DMS 273 (cell line): ENCODE data around the gene EAPP.
A peak's percentile ranks its signal among the peaks of the same experiment; 100 is the strongest.
"Not testable (repeated sequence)": the region's sequence is repeated elsewhere in the genome, so short reads cannot be mapped to it uniquely, and the experiment has no call there.

Experiments used
- DNase-seq: peaks from one replicate; lab custom pipeline; 2025; ENCODE audit not compliant: unreplicated experiment; lab: John Stamatoyannopoulos, UW

The EAPP gene

GRCh38 chr14:34539407-34540180 is at the start of gene EAPP:
Gene EAPP (minus strand): TSS chr14:34539701. CDS start chr14:34539628, 73 bp downstream.
- no peak for DNase-seq

- DNase-seq = peak; percentile 4
Observed at GRCh38 chr14:34583525-34583924, 44.0 kb upstream of the EAPP start.

- DNase-seq = no peak
Observed at GRCh38 chr14:34582117-34582680, 42.7 kb upstream of the EAPP start.

GRCh38 chr14:34580381-34580780 is 40.9 kb upstream of the EAPP start:
- DNase-seq = no peak

- no peak for DNase-seq
Observed at GRCh38 chr14:34571771-34572170, 32.3 kb upstream of the EAPP start.

- DNase-seq = no peak
Observed at GRCh38 chr14:34569750-34570149, 30.2 kb upstream of the EAPP start.

- DNase-seq = no peak
Observed at GRCh38 chr14:34568803-34569202, 29.3 kb upstream of the EAPP start.

GRCh38 chr14:34562776-34563150 is 23.3 kb upstream of the EAPP start:
- no peak for DNase-seq

- not testable (repeated sequence) for DNase-seq
Observed at GRCh38 chr14:34562037-34562775, 22.7 kb upstream of the EAPP start.

- DNase-seq = not testable (repeated sequence)
Observed at GRCh38 chr14:34556498-34556829, 17.0 kb upstream of the EAPP start.

GRCh38 chr14:34555583-34556497 is 16.3 kb upstream of the EAPP start:
- DNase-seq = not testable (repeated sequence)

- no peak for DNase-seq
Observed at GRCh38 chr14:34554540-34555250, 15.2 kb upstream of the EAPP start.

GRCh38 chr14:34549276-34549966 is 9.9 kb upstream of the EAPP start:
- not testable (repeated sequence) for DNase-seq

- DNase-seq = no peak
Observed at GRCh38 chr14:34548472-34548981, 9.0 kb upstream of the EAPP start.

GRCh38 chr14:34547136-34547520 is 7.6 kb upstream of the EAPP start:
- DNase-seq = not testable (repeated sequence)

GRCh38 chr14:34546272-34547135 is 7.0 kb upstream of the EAPP start:
- DNase-seq = not testable (repeated sequence)

GRCh38 chr14:34540181-34541059 is 919 bp upstream of the EAPP start:
- DNase-seq = not testable (repeated sequence)
